ENCODE data around the gene ST6GAL1. TPM values are rescaled to one million over a fixed set of nuclear protein-coding genes. Genes with fewer than 3 reads are reported as not detected.

ST6GAL1 gene
- total and polyA plus RNA-seq, 2 of the 13 experiments (the other 11 are each of a cell fraction or from before 2014, with no cell fraction given) = 79.9 to 164 TPM

DNA sequence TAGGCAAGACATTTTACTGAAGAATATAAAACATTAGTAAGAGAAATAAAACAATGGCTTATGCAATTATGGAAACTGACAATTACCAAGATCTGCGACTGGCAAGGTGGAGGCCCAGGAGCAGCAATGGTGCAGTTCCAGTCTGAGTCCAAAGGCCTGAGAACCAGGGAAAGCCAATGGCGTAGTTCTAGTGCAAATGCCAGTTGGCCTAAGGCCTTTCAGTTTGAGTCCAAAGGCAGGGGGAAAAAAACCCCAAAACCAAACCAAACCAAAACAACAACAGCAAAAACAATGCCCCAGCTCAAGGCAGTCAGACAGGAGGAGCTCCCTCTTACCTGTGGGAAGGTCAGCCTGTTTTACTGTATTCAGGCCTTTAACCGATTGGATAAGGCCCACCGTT lies 72.6 kb downstream of the ST6GAL1 start:
- intact Hi-C loops (cut with micrococcal nuclease; ENCODE audit: unreplicated experiment) (no loop called here), in situ Hi-C loops (cut with HindIII; ENCODE audit: extremely low pct_ligation_motif_present, low pct_unique_long_range_greater_than_20kb) (no loop called here)
- H3K79me2 ChIP-seq (ENCODE audit: insufficient read depth, low read length) = no peaks in the 10 kb centered on the region
- H3K9me3 ChIP-seq (ENCODE audit: low read length) = no peaks in the 10 kb centered on the region
- CTCF ChIA-PET (ENCODE audit: low intra/inter-chr PET ratio, low total read pairs) = no interaction called here
- H3K4me2 ChIP-seq (ENCODE audit: low read depth, low read length) = no peak overlapping the region
- H4K20me1 ChIP-seq (ENCODE audit: insufficient read depth, low read length) = no peaks in the 10 kb centered on the region
- WGBS (ENCODE audit: low lambda C conversion rate) = 100% methylated on average over 4 of the region's 4 CpGs
- no peak overlapping the region for H3K9ac ChIP-seq (ENCODE audit: insufficient read depth, low read depth, low read length)
- no peak overlapping the region for H3K4me3 ChIP-seq (replicated peaks in 1 of 3; ENCODE audit: insufficient read depth in 1 of 3, low read depth in 2 of 3, low read length in 3 of 3)
- BruUV-seq (replicated peaks) = no TSS peak
- peaks cover 0 to 2% of the 10 kb centered on the region in 2 experiments; a peak in 1 of 5 replicates for H3K36me3 ChIP-seq (replicated peaks in 1 of 2; ENCODE audit: control insufficient read depth in 1 of 2, insufficient read depth in 2 of 2, low read length in 2 of 2)
- POLR2A ChIA-PET = no interaction called here
- no peak for FAIRE-seq
- ATAC-seq = no peak
- no peak for TF ChIP-seq ZBTB42 (CRISPR knock-in tag; IDR thresholded peaks at IDR 0.05)
- TF ChIP-seq BRCA1 (CRISPR knock-in tag; IDR thresholded peaks at IDR 0.05) = no peak
- no peak for TF ChIP-seq MNT (IDR thresholded peaks at IDR 0.05)
- TF ChIP-seq SRF (IDR thresholded peaks at IDR 0.05; ENCODE audit: low read depth, low read length) = no peak
- TF ChIP-seq ZNF30 (CRISPR knock-in tag; IDR thresholded peaks at IDR 0.05) = no peak
- TF ChIP-seq, protein P1, sequence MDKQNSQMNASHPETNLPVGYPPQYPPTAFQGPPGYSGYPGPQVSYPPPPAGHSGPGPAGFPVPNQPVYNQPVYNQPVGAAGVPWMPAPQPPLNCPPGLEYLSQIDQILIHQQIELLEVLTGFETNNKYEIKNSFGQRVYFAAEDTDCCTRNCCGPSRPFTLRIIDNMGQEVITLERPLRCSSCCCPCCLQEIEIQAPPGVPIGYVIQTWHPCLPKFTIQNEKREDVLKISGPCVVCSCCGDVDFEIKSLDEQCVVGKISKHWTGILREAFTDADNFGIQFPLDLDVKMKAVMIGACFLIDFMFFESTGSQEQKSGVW (CRISPR knock-in tag; IDR thresholded peaks at IDR 0.05; ENCODE audit: borderline replicate concordance) = no peak
- no peaks in the 10 kb centered on the region for H3K4me1 ChIP-seq (ENCODE audit: insufficient read depth, low read length)
- H3K27ac ChIP-seq (ENCODE audit: extremely low read length, insufficient read depth, low read length) = no peak overlapping the region
- no peak overlapping the region for H2AFZ ChIP-seq (ENCODE audit: low read length)
- no peaks in the 10 kb centered on the region for H3K27me3 ChIP-seq (ENCODE audit: control insufficient read depth in 1 of 2, insufficient read depth in 2 of 2, low read length in 2 of 2)
- no peak for DNase-seq (ENCODE audit: low spot score)

Measured in HepG2 (cell line).